Nephron progenitor cell (in vitro differentiated cells): ENCODE data around the gene DUS2.

Source experiments
- DNase-seq: peaks from one replicate; pipeline ENCODE4 v3.0.0; 2021
- H3K27ac Mint-ChIP-seq: 2 replicates; pipeline ENCODE4 v1.8.0; 2021; ENCODE audit warnings: mild to moderate bottlenecking, moderate library complexity, mixed read lengths
- H3K27me3 Mint-ChIP-seq: 2 replicates; pipeline ENCODE4 v1.8.0; 2021; ENCODE audit warnings: mild to moderate bottlenecking, low read depth, mixed read lengths; ENCODE audit not compliant: poor library complexity
- H3K36me3 Mint-ChIP-seq: 2 replicates; pipeline ENCODE4 v1.8.0; 2021; ENCODE audit warnings: low read depth, mixed read lengths
- H3K4me1 Mint-ChIP-seq: 2 replicates; pipeline ENCODE4 v1.8.0; 2021; ENCODE audit warnings: mixed read lengths
- H3K4me3 Mint-ChIP-seq: 2 replicates; pipeline ENCODE4 v1.8.0; 2021; ENCODE audit warnings: mild to moderate bottlenecking, moderate library complexity, mixed read lengths
- H3K9me3 Mint-ChIP-seq: 2 replicates; pipeline ENCODE4 v1.8.0; 2021; ENCODE audit warnings: mild to moderate bottlenecking, moderate library complexity, mixed read lengths
- CTCF ChIP-seq: fragments of 200-600 bp; sonication (generic); IDR thresholded peaks from 2 replicates; pipeline ENCODE4 v1.5.0; 2021; ENCODE audit warnings: antibody characterized with exemption

DUS2 gene

GRCh38 chr16:68064791-68065365 lies 41.8 kb downstream of the DUS2 start:
- no peak overlapping the region for H3K4me3 Mint-ChIP-seq
- TF ChIP-seq CTCF = peak; percentile 84
- peaks cover 6% of the 10 kb centered on the region for H3K4me1 Mint-ChIP-seq
- H3K36me3 Mint-ChIP-seq = peaks cover 18% of the 10 kb centered on the region
- H3K27me3 Mint-ChIP-seq = peaks cover 2% of the 10 kb centered on the region
- H3K9me3 Mint-ChIP-seq = no peaks in the 10 kb centered on the region
- peak; percentile 76 for DNase-seq
- H3K27ac Mint-ChIP-seq = no peak overlapping the region

GRCh38 chr16:68065716-68066305 lies 42.7 kb downstream of the DUS2 start:
- H3K27me3 Mint-ChIP-seq = peaks cover 2% of the 10 kb centered on the region
- peak overlapping the region; percentile 39 for H3K27ac Mint-ChIP-seq
- H3K36me3 Mint-ChIP-seq = peaks cover 22% of the 10 kb centered on the region
- peaks cover 10% of the 10 kb centered on the region for H3K4me1 Mint-ChIP-seq
- no peak for DNase-seq
- TF ChIP-seq CTCF = no peak
- no peaks in the 10 kb centered on the region for H3K9me3 Mint-ChIP-seq
- no peak overlapping the region for H3K4me3 Mint-ChIP-seq

- no peak for TF ChIP-seq CTCF
- Mint-ChIP-seq H3K36me3 (peaks cover 26% of the 10 kb centered on the region), H3K9me3 (no peaks in the 10 kb centered on the region), H3K4me1 (peaks cover 16% of the 10 kb centered on the region), H3K27ac (no peak overlapping the region), H3K4me3 (no peak overlapping the region), H3K27me3 (peaks cover 2% of the 10 kb centered on the region)
- DNase-seq = no peak
Observed at GRCh38 chr16:68066763-68067162, 43.7 kb downstream of the DUS2 start.

- no peak for TF ChIP-seq CTCF
- Mint-ChIP-seq H3K27ac (no peak overlapping the region), H3K36me3 (peaks cover 37% of the 10 kb centered on the region), H3K27me3 (peaks cover 6% of the 10 kb centered on the region), H3K4me1 (peaks cover 17% of the 10 kb centered on the region), H3K9me3 (no peaks in the 10 kb centered on the region), H3K4me3 (no peak overlapping the region)
- DNase-seq = no peak
Observed at GRCh38 chr16:68068926-68069325, 45.8 kb downstream of the DUS2 start.

- Mint-ChIP-seq H3K36me3 (peaks cover 45% of the 10 kb centered on the region), H3K27ac (no peak overlapping the region), H3K27me3 (peaks cover 6% of the 10 kb centered on the region), H3K9me3 (no peaks in the 10 kb centered on the region), H3K4me1 (peaks cover 24% of the 10 kb centered on the region), H3K4me3 (no peak overlapping the region)
- TF ChIP-seq CTCF = no peak
- DNase-seq = no peak
Observed at GRCh38 chr16:68069511-68070248, 46.6 kb downstream of the DUS2 start.
